ENCODE results near the gene WDR35.

DNA sequence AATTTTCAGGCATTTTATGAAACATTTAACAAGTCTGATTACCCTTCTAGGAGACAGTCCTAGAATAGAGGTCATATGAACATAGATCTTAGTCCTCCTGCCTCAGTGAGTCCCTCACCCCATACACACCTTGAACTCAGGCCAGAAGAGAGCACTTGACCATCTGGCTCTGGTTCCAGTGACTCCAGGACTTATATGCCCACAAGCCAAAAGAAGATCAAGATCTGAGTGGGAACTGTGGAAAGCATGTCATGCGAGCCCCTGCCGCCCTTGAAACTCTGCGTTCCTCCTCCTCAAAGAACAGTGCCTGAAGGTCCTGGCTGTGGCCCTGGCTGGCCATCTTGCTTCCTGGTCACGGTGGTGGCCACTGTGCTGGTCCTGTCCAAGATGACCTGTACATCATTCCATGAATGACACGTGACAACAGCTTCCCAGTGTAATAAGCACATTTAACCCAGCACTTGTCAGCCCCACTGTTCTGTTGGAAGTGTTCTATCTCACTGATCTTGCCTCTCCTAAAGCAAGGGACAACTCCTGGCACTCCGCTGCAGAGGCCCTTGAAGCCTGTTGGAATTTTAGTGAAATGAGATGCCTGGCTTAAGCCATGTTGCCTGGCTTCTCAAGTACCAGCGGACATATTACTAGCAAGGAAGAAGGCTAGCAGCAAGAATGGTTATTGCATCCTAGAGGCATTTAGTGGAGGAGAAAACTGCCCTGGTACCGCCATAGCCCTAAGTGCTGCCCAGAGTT, 105.8 kb downstream of the WDR35 start:
- no peak for TF ChIP-seq POLR2A (IDR thresholded peaks at IDR 0.05)
- TF ChIP-seq, protein P1, sequence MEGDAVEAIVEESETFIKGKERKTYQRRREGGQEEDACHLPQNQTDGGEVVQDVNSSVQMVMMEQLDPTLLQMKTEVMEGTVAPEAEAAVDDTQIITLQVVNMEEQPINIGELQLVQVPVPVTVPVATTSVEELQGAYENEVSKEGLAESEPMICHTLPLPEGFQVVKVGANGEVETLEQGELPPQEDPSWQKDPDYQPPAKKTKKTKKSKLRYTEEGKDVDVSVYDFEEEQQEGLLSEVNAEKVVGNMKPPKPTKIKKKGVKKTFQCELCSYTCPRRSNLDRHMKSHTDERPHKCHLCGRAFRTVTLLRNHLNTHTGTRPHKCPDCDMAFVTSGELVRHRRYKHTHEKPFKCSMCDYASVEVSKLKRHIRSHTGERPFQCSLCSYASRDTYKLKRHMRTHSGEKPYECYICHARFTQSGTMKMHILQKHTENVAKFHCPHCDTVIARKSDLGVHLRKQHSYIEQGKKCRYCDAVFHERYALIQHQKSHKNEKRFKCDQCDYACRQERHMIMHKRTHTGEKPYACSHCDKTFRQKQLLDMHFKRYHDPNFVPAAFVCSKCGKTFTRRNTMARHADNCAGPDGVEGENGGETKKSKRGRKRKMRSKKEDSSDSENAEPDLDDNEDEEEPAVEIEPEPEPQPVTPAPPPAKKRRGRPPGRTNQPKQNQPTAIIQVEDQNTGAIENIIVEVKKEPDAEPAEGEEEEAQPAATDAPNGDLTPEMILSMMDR (IDR thresholded peaks at IDR 0.05) = no peak

Measured in testis (tissue), 2 donors.